ENCODE results near the gene FGL2.
"Not testable (repeated sequence)": the region's sequence is repeated elsewhere in the genome, so short reads cannot be mapped to it uniquely, and the experiment has no call there.

The FGL2 gene

DNA sequence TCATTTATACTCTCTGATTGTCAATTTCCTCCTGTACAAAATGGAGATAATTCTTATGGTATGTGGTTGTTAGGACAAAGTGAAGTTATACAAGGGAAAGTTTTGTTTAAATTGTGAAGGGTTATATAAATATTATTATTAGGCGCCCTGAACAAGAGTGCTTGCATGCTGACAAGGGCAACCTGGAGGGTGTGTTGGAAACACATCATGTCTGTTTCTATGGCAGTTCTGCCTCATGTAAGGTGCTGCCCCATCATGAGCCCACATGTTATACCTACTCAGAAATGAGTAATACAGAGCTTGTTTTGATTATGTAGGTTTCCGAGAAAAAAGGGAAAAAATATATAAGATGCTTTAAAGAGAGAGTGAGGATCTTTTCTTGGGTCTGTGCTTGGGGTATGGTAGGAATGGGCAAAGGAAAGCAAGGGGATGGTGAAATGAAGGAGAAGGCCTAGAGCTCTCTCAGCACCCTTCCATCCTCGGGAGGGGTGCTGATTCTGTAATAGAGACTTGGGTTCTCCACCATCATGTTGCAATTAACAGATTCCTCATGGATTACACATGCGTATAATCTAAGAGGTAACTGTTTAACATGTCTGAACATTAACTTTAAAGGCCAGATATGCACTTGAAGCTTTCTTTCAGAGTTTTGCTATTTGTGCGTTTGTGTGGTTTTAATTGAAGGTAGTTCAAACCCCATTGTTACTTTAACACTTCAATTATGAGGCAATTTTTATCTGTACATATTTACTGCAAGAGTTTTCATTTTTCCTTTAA, 43.8 kb downstream of the FGL2 start:
- DNase-seq = not testable (repeated sequence)

DNA sequence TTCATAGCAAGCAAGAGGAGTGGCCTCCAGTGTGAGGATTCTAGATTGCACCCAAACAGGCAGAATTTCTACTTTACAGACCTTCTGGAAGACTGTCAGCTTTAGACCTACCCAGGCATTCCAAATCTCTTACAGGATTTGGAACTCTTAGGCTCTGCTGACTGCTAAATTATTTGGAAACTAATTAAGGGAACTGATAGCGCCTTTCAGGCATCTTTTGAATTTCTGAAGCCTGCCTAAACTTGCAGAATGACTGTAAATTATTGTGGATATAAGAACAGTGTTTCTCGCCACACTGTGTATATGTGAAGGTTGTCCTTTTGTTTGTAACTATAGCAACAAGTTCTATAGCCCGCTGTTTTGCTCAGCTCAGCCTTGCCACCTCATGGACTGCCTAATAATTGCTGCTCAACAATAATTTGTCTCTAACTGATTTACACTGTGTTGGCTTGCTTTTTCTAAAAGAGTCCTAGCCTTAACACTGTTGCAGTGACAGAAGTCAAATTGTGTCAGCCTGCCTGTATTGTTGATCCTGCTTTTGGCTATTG, 44.6 kb downstream of the FGL2 start:
- not testable (repeated sequence) for DNase-seq

DNA sequence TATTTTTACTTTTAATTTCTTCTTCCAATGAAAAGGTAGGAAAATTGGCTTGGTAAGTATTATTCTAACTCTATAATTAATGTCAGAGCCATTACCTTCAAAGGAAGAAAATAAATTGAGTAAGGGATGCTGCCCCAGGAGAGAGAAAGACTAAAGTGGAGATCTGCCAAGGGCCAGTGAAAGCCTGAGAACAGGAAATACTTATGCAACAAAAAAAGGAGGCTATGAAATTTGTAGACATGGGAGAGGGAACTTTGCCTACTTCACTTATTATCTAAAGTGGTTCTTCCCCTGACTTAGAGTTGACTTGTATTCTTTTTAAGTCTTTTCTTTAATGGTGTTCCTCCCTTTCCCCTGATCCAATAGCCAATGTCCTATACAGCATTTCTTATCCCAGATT, 47.4 kb downstream of the FGL2 start:
- DNase-seq = not testable (repeated sequence)
